GM18511 (cell line): ENCODE data around the gene PRR13.

Experiments
- ATAC-seq: cut with Tn5 transposase; IDR thresholded peaks from one replicate; pipeline ENCODE4 v1.9.1; 2021; ENCODE audit warnings: mild to moderate bottlenecking, moderate library complexity; ENCODE audit not compliant: unreplicated experiment

The PRR13 gene

DNA sequence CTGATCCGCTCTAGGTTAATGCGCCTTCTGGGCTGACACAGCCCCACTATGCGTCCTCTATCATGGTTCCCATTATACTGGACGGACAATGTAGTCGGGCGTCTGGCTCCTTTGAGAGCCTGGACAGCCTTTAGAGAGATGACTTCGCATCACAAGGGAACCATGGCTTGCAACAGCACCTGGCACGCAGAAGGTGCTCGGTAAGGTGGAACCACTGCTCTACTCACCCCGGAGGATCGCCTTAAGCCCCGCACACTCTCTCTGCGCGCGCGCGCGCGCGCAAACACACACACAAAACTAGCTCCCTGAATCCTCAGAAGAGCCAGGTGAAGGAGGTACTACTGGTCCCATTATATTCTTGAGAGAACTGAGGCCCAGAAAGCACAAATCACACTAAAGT lies 50.7 kb downstream of the PRR13 start:
- no peak for ATAC-seq

DNA sequence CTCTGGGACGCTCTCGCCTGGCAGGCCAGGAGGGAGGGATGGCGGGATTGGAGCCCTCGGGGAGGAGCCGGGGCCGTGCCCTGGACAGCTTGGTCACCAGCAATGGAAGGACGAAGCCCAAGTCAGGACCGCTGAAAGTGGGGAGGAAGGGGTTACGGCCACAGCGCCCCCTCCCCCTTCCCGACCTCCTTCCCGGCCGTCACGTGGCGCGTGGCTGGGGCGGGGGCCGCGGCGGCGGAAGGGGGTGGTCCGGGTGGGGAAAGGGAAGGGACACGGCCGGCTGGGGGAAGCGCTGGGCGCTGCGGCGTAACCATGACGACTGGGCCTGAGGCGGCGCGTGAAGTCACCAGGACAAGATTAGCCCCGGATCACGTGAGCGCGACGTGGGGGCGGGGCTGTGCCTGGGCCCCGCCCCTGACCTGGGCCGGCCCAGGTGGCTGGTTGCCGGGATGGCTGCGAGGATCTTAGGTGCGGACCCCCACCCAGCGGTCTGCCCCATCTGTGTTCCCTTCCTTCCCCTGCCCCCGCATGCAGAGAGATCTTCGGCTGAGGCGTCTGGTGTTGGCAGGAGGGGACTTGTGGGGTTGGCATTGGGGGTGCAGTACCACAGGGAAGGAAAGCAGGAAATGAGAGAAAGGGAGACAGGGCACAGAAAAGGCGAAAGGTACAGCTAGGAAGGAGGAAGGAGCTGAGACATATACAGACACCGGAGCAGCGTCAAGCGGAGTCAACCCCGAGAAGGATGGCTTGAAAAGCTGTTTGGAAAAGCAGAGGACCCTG lies 51.5 kb downstream of the PRR13 start:
- peak; percentile 96 for ATAC-seq

DNA sequence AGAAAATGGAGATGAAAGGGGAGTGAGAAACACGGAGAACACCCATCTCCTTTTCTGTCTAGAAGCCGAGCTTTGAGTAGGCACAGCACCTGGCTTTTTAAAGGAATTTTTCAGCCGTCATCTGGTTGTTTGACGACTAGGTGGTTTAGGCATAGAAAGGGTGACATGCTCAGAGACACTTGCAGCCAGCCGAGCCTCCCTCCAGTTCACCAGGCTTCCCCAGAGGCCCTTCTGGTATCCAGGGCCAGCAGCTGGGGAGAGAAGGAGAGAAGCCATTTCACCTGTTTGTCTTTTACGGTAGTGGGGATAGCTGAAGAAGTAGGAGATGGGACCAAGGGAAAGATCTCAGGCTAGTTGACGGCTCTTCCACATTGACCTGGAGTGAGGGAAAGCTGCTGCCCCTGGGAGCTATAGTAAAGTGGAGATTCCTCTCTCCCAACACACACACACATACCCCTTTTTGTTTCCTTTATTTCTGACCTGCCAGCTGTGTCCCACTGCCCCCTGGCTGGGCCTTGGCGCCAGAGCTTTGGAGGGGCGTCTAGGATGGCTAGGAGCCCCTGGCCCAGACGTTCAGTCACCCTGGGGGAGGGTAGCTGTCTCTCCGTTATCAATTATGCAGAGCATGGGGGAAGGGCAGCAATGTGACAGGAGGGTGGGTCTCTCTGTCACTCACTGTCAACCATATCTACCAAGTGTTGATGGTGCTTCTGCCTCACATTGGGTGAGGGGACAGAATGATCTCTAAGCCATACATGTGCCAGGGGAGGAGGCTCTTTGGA lies 52.3 kb downstream of the PRR13 start:
- ATAC-seq: no peak
